Keratinocyte (primary cell): ENCODE measurements around the gene LAMTOR5.

Experiments
- CTCF ChIP-seq, 3 experiments: IDR thresholded peaks in 1 of 3; conservative IDR thresholded peaks in 1 of 3; optimal IDR thresholded peaks in 1 of 3; 2 replicates in 2 of 3; 3 replicates in 1 of 3; pipeline versions ENCODE3 to v1.5.1; 2011; ENCODE audit warnings: low read length in 3 of 3, mild to moderate bottlenecking in 3 of 3, moderate library complexity in 2 of 3, control low read depth in 1 of 3, inconsistent platforms in 1 of 3; ENCODE audit not compliant: insufficient read depth in 2 of 3; ENCODE audit errors: extremely low read depth in 1 of 3
- EZH2 ChIP-seq: IDR thresholded peaks from one replicate; pipeline ENCODE4 v1.6.1; 2012; ENCODE audit warnings: inconsistent platforms, mild to moderate bottlenecking, low read length, moderate library complexity

- no peak for TF ChIP-seq CTCF (optimal IDR thresholded peaks at IDR 0.05 in 1 of 3, IDR thresholded peaks at IDR 0.05 in 1 of 3, conservative IDR thresholded peaks at IDR 0.05 in 1 of 3; ENCODE audit: extremely low read depth in 1 of 3, insufficient read depth in 2 of 3, low read length in 3 of 3)
- no peak for TF ChIP-seq EZH2
These were observed 37.1 kb upstream of the LAMTOR5 start for GRCh38 chr1:110444561-110444960.
